AG04449 (cell line): Measurements from ENCODE around the gene MAGEA12.
"Not testable (repeated sequence)": the region's sequence is repeated elsewhere in the genome, so short reads cannot be mapped to it uniquely, and the experiment has no call there.

Experiments
- CTCF ChIA-PET: fragments of 350-600 bp; formaldehyde crosslinking; extraction: SDS; loops from one replicate; lab custom pipeline; 2021; ENCODE audit warnings: antibody characterized with exemption; lab: Yijun Ruan, JAX
- POLR2A ChIA-PET: fragments of 400-600, 350-600 bp; formaldehyde crosslinking; extraction: SDS; loops from one replicate; lab custom pipeline; 2020; ENCODE audit warnings: antibody characterized with exemption, inconsistent platforms; lab: Yijun Ruan, JAX
- DNase-seq: peaks from one replicate; pipeline ENCODE4 v3.0.0-alpha.2; 2010; ENCODE audit warnings: low read depth, low spot score
- H3K4me3 ChIP-seq: 2 replicates; pipeline ENCODE4 v1.5.1; 2011; ENCODE audit warnings: low read depth, mild to moderate bottlenecking, control low read depth, low read length
- CTCF ChIP-seq: IDR thresholded peaks from one replicate; pipeline ENCODE4 v1.5.1; 2011; ENCODE audit warnings: mild to moderate bottlenecking, moderate library complexity, low read length, control low read depth, inconsistent platforms; ENCODE audit not compliant: insufficient read depth; ENCODE audit errors: missing control alignments

MAGEA12 gene

GRCh38 chrX:152733261-152733975 is at the start of gene MAGEA12, which contains the start of gene CSAG1:
TSS of gene MAGEA12 (plus strand) at chrX:152733757. CDS start at chrX:152736162, 2,405 bp downstream.
TSS of gene CSAG1 (minus strand) at chrX:152733721. CDS start at chrX:152732460, 1,261 bp downstream.
- POLR2A ChIA-PET, result no interaction called here
- TF ChIP-seq CTCF, result no peak
- CTCF ChIA-PET, result no interaction called here
- no peak within 1 kb of the TSS for H3K4me3 ChIP-seq
- DNase-seq, result no peak

GRCh38 chrX:152697952-152698931 is 35.3 kb upstream of the MAGEA12 start, which contains the start of gene MAGEA3:
TSS of gene MAGEA3 (plus strand) at chrX:152698794. CDS start at chrX:152700833, 2,039 bp downstream.
- H3K4me3 ChIP-seq, POLR2A ChIA-PET, DNase-seq, CTCF ChIA-PET: not testable (repeated sequence)

GRCh38 chrX:152700390-152700789 is 33.2 kb upstream of the MAGEA12 start:
- POLR2A ChIA-PET, CTCF ChIA-PET, H3K4me3 ChIP-seq, DNase-seq: not testable (repeated sequence)

GRCh38 chrX:152706500-152706899 is 27.1 kb upstream of the MAGEA12 start:
- CTCF ChIA-PET, POLR2A ChIA-PET, DNase-seq, H3K4me3 ChIP-seq: not testable (repeated sequence)

GRCh38 chrX:152709173-152709572 is 24.4 kb upstream of the MAGEA12 start, which contains the start of gene CSAG2:
TSS of gene CSAG2 (minus strand) at chrX:152709273. CDS start at chrX:152709112, 161 bp downstream.
- DNase-seq, POLR2A ChIA-PET, H3K4me3 ChIP-seq, CTCF ChIA-PET: not testable (repeated sequence)

- CTCF ChIA-PET, DNase-seq, POLR2A ChIA-PET, H3K4me3 ChIP-seq: not testable (repeated sequence)
Measured at GRCh38 chrX:152713195-152713594, 20.4 kb upstream of the MAGEA12 start.

- CTCF ChIA-PET, POLR2A ChIA-PET, H3K4me3 ChIP-seq, DNase-seq: not testable (repeated sequence)
Measured at GRCh38 chrX:152713815-152714787, 19.5 kb upstream of the MAGEA12 start, which contains the start of gene MAGEA2B. TSS of gene MAGEA2B (plus strand) at chrX:152714628. CDS start at chrX:152717107, 2,479 bp downstream.

- DNase-seq, result no peak
- CTCF ChIA-PET, result no interaction called here
- H3K4me3 ChIP-seq, result no peak overlapping the region
- no peak for TF ChIP-seq CTCF
- POLR2A ChIA-PET, result no interaction called here
Measured at GRCh38 chrX:152725409-152725808, 8.1 kb upstream of the MAGEA12 start.

- CTCF ChIA-PET, DNase-seq, H3K4me3 ChIP-seq, POLR2A ChIA-PET: not testable (repeated sequence)
Measured at GRCh38 chrX:152734143-152734858, 744 bp downstream of the MAGEA12 start.
